ENCODE measurements around the gene TMEM156. TPM values are rescaled to one million over a fixed set of nuclear protein-coding genes. Genes with fewer than 3 reads are reported as not detected.
A peak's percentile ranks its signal among the peaks of the same experiment; 100 is the strongest.
"Not testable (repeated sequence)": the region's sequence is repeated elsewhere in the genome, so short reads cannot be mapped to it uniquely, and the experiment has no call there.

TMEM156 gene
- total and polyA plus RNA-seq, 3 experiments from 2014 or later, result 6.7 to 24.3 (median 7.3) TPM

- H3K27ac ChIP-seq (ENCODE audit: low read depth, low read length), result no peak overlapping the region
- Mint-ChIP-seq H3K27me3 (no peaks in the 10 kb centered on the region), H3K4me3 (no peak overlapping the region), H3K36me3 (peaks cover 12 to 59% (median 21%) of the 10 kb centered on the region in 3 donors), H3K9me3 (no peaks in the 10 kb centered on the region), H3K4me1 (peaks cover 0 to 20% (median 11%) of the 10 kb centered on the region in 3 donors), H3K27ac (peak overlapping the region in 1 of 8 donors; percentile 40)
- H3K36me3 ChIP-seq (ENCODE audit: insufficient read depth, low read length), result peaks cover 6% of the 10 kb centered on the region
- no peaks in the 10 kb centered on the region for H3K9me3 ChIP-seq (ENCODE audit: low read length)
- H3K4me1 ChIP-seq (ENCODE audit: insufficient read depth, low read length), result peaks cover 3% of the 10 kb centered on the region
- ChIA-PET POLR2A (no interaction called here), CTCF (no interaction called here)
- H3K4me3 ChIP-seq (ENCODE audit: low read length), result no peak overlapping the region
- no peak for DNase-seq
- H3K27me3 ChIP-seq (ENCODE audit: insufficient read depth, low read length, poor library complexity, severe bottlenecking), result no peaks in the 10 kb centered on the region
These were observed 42.7 kb downstream of the TMEM156 start for GRCh38 chr4:38989487-38989886.

GRCh38 chr4:38988353-38988752 lies 43.9 kb downstream of the TMEM156 start:
- Mint-ChIP-seq H3K36me3 (peaks cover 6 to 60% (median 26%) of the 10 kb centered on the region in 3 donors), H3K4me1 (peaks cover 0 to 29% (median 11%) of the 10 kb centered on the region in 3 donors), H3K27ac (peak overlapping the region in 3 of 8 donors; percentile 2 to 94 (median 45))
- H3K4me3 Mint-ChIP-seq; H3K4me1 ChIP-seq (ENCODE audit: insufficient read depth, low read length); H3K9me3 ChIP-seq (ENCODE audit: low read length); H3K27ac ChIP-seq (ENCODE audit: low read depth, low read length); POLR2A ChIA-PET; DNase-seq; H3K27me3 Mint-ChIP-seq; H3K27me3 ChIP-seq (ENCODE audit: insufficient read depth, low read length, poor library complexity, severe bottlenecking); H3K4me3 ChIP-seq (ENCODE audit: low read length); CTCF ChIA-PET; H3K36me3 ChIP-seq (ENCODE audit: insufficient read depth, low read length); H3K9me3 Mint-ChIP-seq: not testable (repeated sequence)

GRCh38 chr4:38987491-38987890 lies 44.7 kb downstream of the TMEM156 start:
- Histone ChIP-seq H3K4me1 (ENCODE audit: insufficient read depth, low read length) (peaks cover 3% of the 10 kb centered on the region), H3K27ac (ENCODE audit: low read depth, low read length) (no peak overlapping the region), H3K9me3 (ENCODE audit: low read length) (no peaks in the 10 kb centered on the region), H3K4me3 (ENCODE audit: low read length) (no peak overlapping the region), H3K36me3 (ENCODE audit: insufficient read depth, low read length) (peaks cover 6% of the 10 kb centered on the region), H3K27me3 (ENCODE audit: insufficient read depth, low read length, poor library complexity, severe bottlenecking) (no peaks in the 10 kb centered on the region)
- ChIA-PET POLR2A (interaction anchor here (0.6 kb wide), 1 partner anchor 1337 kb away, joined by 6 read pairs; no protein-coding TSS in a partner anchor), CTCF (interaction anchor here (0.8 to 0.9 kb wide), 2 partner anchors 24 to 58 kb away, joined by 3 to 4 read pairs; no protein-coding TSS in a partner anchor)
- H3K36me3 Mint-ChIP-seq, result peaks cover 6 to 63% (median 30%) of the 10 kb centered on the region in 3 donors
- DNase-seq, result no peak
- H3K9me3 Mint-ChIP-seq, result no peaks in the 10 kb centered on the region
- H3K27ac Mint-ChIP-seq, result peak overlapping the region in 2 of 8 donors; percentile 14 to 51
- H3K27me3 Mint-ChIP-seq, result no peaks in the 10 kb centered on the region
- H3K4me1 Mint-ChIP-seq, result peaks cover 0 to 29% (median 11%) of the 10 kb centered on the region in 3 donors
- H3K4me3 Mint-ChIP-seq, result no peak overlapping the region

GRCh38 chr4:38985410-38986100 lies 46.7 kb downstream of the TMEM156 start:
- peaks cover 3% of the 10 kb centered on the region for H3K4me1 ChIP-seq (ENCODE audit: insufficient read depth, low read length)
- peaks cover 0 to 35% (median 11%) of the 10 kb centered on the region in 3 donors for H3K4me1 Mint-ChIP-seq
- peak overlapping the region in 3 of 7 donors; percentile 18 to 41 (median 21) for H3K4me3 Mint-ChIP-seq
- POLR2A ChIA-PET, result no interaction called here
- H3K36me3 Mint-ChIP-seq, result peaks cover 4 to 65% (median 39%) of the 10 kb centered on the region in 3 donors
- CTCF ChIA-PET, result interaction anchor here (0.9 to 1.5 kb wide), 2 partner anchors 9 to 11 kb away, joined by 3 read pairs; no protein-coding TSS in a partner anchor
- no peaks in the 10 kb centered on the region for H3K27me3 Mint-ChIP-seq
- no peak for DNase-seq
- peaks cover 6% of the 10 kb centered on the region for H3K36me3 ChIP-seq (ENCODE audit: insufficient read depth, low read length)
- H3K27me3 ChIP-seq (ENCODE audit: insufficient read depth, low read length, poor library complexity, severe bottlenecking), result no peaks in the 10 kb centered on the region
- no peaks in the 10 kb centered on the region for H3K9me3 Mint-ChIP-seq
- H3K4me3 ChIP-seq (ENCODE audit: low read length), result no peak overlapping the region
- H3K27ac ChIP-seq (ENCODE audit: low read depth, low read length), result no peak overlapping the region
- peak overlapping the region in 3 of 8 donors; percentile 1 to 92 (median 42) for H3K27ac Mint-ChIP-seq
- no peaks in the 10 kb centered on the region for H3K9me3 ChIP-seq (ENCODE audit: low read length)

- H3K4me3 ChIP-seq (ENCODE audit: low read length), result no peak overlapping the region
- peaks cover 7 to 68% (median 44%) of the 10 kb centered on the region in 3 donors for H3K36me3 Mint-ChIP-seq
- H3K27ac Mint-ChIP-seq, result peak overlapping the region in 2 of 8 donors; percentile 22 to 85
- peaks cover 3% of the 10 kb centered on the region for H3K4me1 ChIP-seq (ENCODE audit: insufficient read depth, low read length)
- no peaks in the 10 kb centered on the region for H3K9me3 Mint-ChIP-seq
- H3K9me3 ChIP-seq (ENCODE audit: low read length), result no peaks in the 10 kb centered on the region
- no peaks in the 10 kb centered on the region for H3K27me3 ChIP-seq (ENCODE audit: insufficient read depth, low read length, poor library complexity, severe bottlenecking)
- peaks cover 6% of the 10 kb centered on the region for H3K36me3 ChIP-seq (ENCODE audit: insufficient read depth, low read length)
- DNase-seq, result no peak
- H3K4me3 Mint-ChIP-seq, result no peak overlapping the region
- no peak overlapping the region for H3K27ac ChIP-seq (ENCODE audit: low read depth, low read length)
- CTCF ChIA-PET, result interaction anchor here (1.5 kb wide), 1 partner anchor 13 kb away, joined by 3 read pairs; no protein-coding TSS in a partner anchor
- peaks cover 0 to 35% (median 11%) of the 10 kb centered on the region in 3 donors for H3K4me1 Mint-ChIP-seq
- no peaks in the 10 kb centered on the region for H3K27me3 Mint-ChIP-seq
- POLR2A ChIA-PET, result no interaction called here
These were observed 48.2 kb downstream of the TMEM156 start for GRCh38 chr4:38983787-38984598.

GRCh38 chr4:38983291-38983690 lies 48.9 kb downstream of the TMEM156 start:
- H3K27ac Mint-ChIP-seq, result peak overlapping the region in 2 of 8 donors; percentile 23 to 76
- H3K36me3 ChIP-seq (ENCODE audit: insufficient read depth, low read length), result peaks cover 6% of the 10 kb centered on the region
- CTCF ChIA-PET, result no interaction called here

GRCh38 chr4:38982361-38983095 lies 49.7 kb downstream of the TMEM156 start:
- Mint-ChIP-seq H3K27ac (no peak overlapping the region), H3K36me3 (peaks cover 4 to 71% (median 42%) of the 10 kb centered on the region in 3 donors), H3K4me3 (no peak overlapping the region), H3K9me3 (no peaks in the 10 kb centered on the region), H3K4me1 (peaks cover 0 to 30% (median 11%) of the 10 kb centered on the region in 3 donors), H3K27me3 (no peaks in the 10 kb centered on the region)
- POLR2A ChIA-PET, result no interaction called here
- H3K9me3 ChIP-seq (ENCODE audit: low read length), result no peaks in the 10 kb centered on the region
- no peak for DNase-seq
- no peak overlapping the region for H3K27ac ChIP-seq (ENCODE audit: low read depth, low read length)
- CTCF ChIA-PET, result no interaction called here
- no peaks in the 10 kb centered on the region for H3K27me3 ChIP-seq (ENCODE audit: insufficient read depth, low read length, poor library complexity, severe bottlenecking)
- peaks cover 6% of the 10 kb centered on the region for H3K36me3 ChIP-seq (ENCODE audit: insufficient read depth, low read length)
- no peak overlapping the region for H3K4me3 ChIP-seq (ENCODE audit: low read length)
- H3K4me1 ChIP-seq (ENCODE audit: insufficient read depth, low read length), result peaks cover under 1% of the 10 kb centered on the region

More at GRCh38 chr4:38983291-38983690, 48.9 kb downstream of the TMEM156 start:
- Histone ChIP-seq H3K4me3 (ENCODE audit: low read length) (no peak overlapping the region), H3K4me1 (ENCODE audit: insufficient read depth, low read length) (peaks cover 3% of the 10 kb centered on the region), H3K9me3 (ENCODE audit: low read length) (no peaks in the 10 kb centered on the region), H3K27me3 (ENCODE audit: insufficient read depth, low read length, poor library complexity, severe bottlenecking) (no peaks in the 10 kb centered on the region), H3K27ac (ENCODE audit: low read depth, low read length) (no peak overlapping the region)
- POLR2A ChIA-PET, result no interaction called here
- no peaks in the 10 kb centered on the region for H3K9me3 Mint-ChIP-seq
- peaks cover 0 to 35% (median 11%) of the 10 kb centered on the region in 3 donors for H3K4me1 Mint-ChIP-seq
- peaks cover 4 to 70% (median 45%) of the 10 kb centered on the region in 3 donors for H3K36me3 Mint-ChIP-seq
- H3K27me3 Mint-ChIP-seq, result no peaks in the 10 kb centered on the region
- H3K4me3 Mint-ChIP-seq, result no peak overlapping the region
- no peak for DNase-seq

Measured in CD8-positive, alpha-beta memory T cell (primary cell).